ENCODE results near the gene ANKS1B. TPM values are rescaled to one million over a fixed set of nuclear protein-coding genes. Genes with fewer than 3 reads are reported as not detected.

ANKS1B gene
- total RNA-seq, 4 donors from 2014 or later, result 16.6 to 62.6 (median 40.2) TPM

DNA sequence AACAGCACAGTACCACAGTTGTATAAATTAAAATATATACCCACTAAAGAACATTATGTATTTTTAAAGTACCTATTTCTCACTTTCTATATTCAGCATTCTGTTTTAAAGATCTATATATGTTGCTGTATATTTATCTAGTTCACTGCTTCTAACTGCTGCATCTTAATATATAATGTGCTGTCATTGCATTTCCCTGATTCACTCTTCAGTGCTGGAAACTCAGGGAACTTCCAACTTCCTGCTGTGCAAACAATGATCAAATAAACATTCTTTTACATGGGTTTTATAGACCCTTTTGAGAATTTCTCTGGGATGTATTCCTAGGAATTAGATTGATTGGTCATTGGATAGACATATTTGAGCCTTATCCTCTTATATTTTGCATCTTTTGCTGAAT, 960.5 kb downstream of the ANKS1B start:
- Histone ChIP-seq H3K4me3 (no peak overlapping the region), H3K27ac (no peak overlapping the region), H3K9me3 (no peaks in the 10 kb centered on the region), H3K4me1 (no peaks in the 10 kb centered on the region), H3K27me3 (no peaks in the 10 kb centered on the region), H3K36me3 (no peaks in the 10 kb centered on the region)
- intact Hi-C loops (cut with DNase I; ENCODE audit: low total_unique reads), result no loop called here
- no peak for DNase-seq
- TF ChIP-seq, protein P1, sequence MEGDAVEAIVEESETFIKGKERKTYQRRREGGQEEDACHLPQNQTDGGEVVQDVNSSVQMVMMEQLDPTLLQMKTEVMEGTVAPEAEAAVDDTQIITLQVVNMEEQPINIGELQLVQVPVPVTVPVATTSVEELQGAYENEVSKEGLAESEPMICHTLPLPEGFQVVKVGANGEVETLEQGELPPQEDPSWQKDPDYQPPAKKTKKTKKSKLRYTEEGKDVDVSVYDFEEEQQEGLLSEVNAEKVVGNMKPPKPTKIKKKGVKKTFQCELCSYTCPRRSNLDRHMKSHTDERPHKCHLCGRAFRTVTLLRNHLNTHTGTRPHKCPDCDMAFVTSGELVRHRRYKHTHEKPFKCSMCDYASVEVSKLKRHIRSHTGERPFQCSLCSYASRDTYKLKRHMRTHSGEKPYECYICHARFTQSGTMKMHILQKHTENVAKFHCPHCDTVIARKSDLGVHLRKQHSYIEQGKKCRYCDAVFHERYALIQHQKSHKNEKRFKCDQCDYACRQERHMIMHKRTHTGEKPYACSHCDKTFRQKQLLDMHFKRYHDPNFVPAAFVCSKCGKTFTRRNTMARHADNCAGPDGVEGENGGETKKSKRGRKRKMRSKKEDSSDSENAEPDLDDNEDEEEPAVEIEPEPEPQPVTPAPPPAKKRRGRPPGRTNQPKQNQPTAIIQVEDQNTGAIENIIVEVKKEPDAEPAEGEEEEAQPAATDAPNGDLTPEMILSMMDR (IDR thresholded peaks at IDR 0.05), result no peak
- TF ChIP-seq POLR2A (IDR thresholded peaks at IDR 0.05), result no peak

DNA sequence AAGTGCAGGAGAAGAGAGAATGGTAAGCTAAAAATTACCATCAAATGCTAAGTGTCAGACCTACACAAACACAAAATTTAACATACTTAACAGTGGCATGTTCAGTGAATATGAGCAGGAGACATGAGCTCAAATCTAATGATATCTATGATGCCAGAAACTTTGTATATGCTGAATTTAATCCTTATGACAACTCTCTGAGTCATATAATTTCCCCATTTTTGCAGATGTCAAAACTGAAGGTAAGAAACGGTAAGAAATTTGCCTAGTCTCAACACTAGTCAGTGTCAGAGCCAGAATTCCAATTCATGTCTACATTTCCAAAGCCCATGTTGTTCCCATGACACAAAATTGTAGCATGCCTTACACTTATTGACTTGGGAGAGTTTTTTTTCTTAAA, 963.9 kb downstream of the ANKS1B start:
- no peaks in the 10 kb centered on the region for H3K4me1 ChIP-seq
- no peak overlapping the region for H3K27ac ChIP-seq
- no peak overlapping the region for H3K4me3 ChIP-seq
- no peaks in the 10 kb centered on the region for H3K9me3 ChIP-seq
- intact Hi-C loops (cut with DNase I; ENCODE audit: low total_unique reads), result no loop called here
- no peak for DNase-seq
- H3K36me3 ChIP-seq, result no peaks in the 10 kb centered on the region
- H3K27me3 ChIP-seq, result no peaks in the 10 kb centered on the region
- TF ChIP-seq, protein P1 (IDR thresholded peaks at IDR 0.05), result no peak
- TF ChIP-seq POLR2A (IDR thresholded peaks at IDR 0.05), result no peak

DNA sequence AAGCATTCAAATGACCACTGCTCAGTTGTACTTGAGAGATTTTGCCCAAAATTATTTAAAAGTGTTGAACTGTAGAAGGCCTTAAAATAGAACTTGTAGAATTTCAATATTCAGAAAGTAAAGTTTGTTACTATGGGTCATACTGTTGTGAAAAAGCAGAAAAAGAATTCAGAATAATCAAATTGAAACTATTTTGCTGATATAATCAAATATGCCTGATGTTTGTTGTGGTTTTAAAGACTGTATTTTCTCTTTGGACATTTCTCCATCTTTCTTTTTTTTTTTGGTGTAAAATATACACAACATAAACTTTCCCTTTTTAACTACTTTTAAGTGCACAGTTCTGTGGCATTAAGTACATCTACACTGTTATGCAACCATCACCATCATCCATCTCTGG, 964.9 kb downstream of the ANKS1B start:
- Histone ChIP-seq H3K4me3 (no peak overlapping the region), H3K4me1 (no peaks in the 10 kb centered on the region), H3K27ac (no peak overlapping the region), H3K36me3 (no peaks in the 10 kb centered on the region), H3K27me3 (no peaks in the 10 kb centered on the region), H3K9me3 (no peaks in the 10 kb centered on the region)
- no peak for TF ChIP-seq POLR2A (IDR thresholded peaks at IDR 0.05)
- TF ChIP-seq, protein P1 (IDR thresholded peaks at IDR 0.05), result no peak
- intact Hi-C loops (cut with DNase I; ENCODE audit: low total_unique reads), result no loop called here
- no peak for DNase-seq

DNA sequence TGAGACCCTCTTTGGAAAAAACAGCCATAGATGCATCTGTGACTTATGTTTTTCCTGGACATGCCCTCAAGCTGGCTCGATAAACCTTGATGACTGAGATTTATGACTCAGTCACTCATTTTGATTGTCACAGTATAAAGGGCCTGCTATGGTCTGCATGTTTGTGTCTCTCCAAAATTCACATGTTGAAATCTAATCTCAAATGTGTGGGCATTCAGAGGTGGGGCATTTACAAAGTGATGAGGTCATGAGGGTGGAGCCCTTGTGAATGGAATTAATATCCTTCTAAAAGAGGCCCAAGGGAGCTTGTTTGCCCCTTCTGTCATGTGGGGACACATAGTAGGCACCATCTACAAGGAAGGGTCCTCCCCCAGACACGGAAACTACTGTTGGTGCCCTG, 966.8 kb downstream of the ANKS1B start:
- Histone ChIP-seq H3K27ac (no peak overlapping the region), H3K36me3 (no peaks in the 10 kb centered on the region), H3K4me3 (no peak overlapping the region), H3K27me3 (no peaks in the 10 kb centered on the region), H3K4me1 (no peaks in the 10 kb centered on the region), H3K9me3 (no peaks in the 10 kb centered on the region)
- intact Hi-C loops (cut with DNase I; ENCODE audit: low total_unique reads), result no loop called here
- no peak for DNase-seq
- TF ChIP-seq, protein P1 (IDR thresholded peaks at IDR 0.05), result no peak
- no peak for TF ChIP-seq POLR2A (IDR thresholded peaks at IDR 0.05)

DNA sequence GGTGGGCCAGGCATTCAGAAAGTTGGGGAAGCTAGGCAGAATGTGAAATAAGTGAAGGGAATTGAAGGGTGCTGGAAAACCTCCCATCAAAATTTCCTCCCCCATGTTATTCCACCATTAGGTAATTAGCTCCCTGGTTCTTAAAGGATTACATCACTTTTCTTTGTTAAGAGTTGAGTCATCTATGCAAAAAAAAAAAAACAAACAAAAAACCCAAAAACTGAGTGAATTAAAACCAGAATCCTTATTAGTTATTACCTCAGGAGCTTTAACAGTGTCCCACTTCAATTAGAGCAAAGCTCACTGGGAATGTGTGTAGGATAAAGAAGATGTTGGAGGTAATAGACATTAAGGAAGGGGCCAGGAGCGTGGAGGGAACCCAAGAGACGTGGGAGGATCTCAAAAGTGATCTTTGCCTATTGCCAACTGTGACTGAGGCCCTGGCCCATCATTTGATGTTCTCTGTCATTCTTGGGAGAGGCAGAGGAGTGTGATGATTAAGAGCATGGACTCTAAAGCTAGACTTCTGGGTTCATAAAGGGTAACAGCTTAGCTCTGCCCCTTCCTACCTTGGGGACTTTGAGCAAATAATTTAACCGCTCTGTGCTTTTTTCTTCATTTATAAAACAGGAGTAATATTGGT, 975.0 kb downstream of the ANKS1B start:
- TF ChIP-seq, protein P1 (IDR thresholded peaks at IDR 0.05), result no peak
- TF ChIP-seq POLR2A (IDR thresholded peaks at IDR 0.05), result no peak
- Histone ChIP-seq H3K4me3 (no peak overlapping the region), H3K27ac (no peak overlapping the region), H3K27me3 (no peaks in the 10 kb centered on the region), H3K9me3 (no peaks in the 10 kb centered on the region), H3K4me1 (no peaks in the 10 kb centered on the region), H3K36me3 (no peaks in the 10 kb centered on the region)
- no peak for DNase-seq
- intact Hi-C loops (cut with DNase I; ENCODE audit: low total_unique reads), result no loop called here
